ENCODE measurements around the gene THOC6.

THOC6 gene

DNA sequence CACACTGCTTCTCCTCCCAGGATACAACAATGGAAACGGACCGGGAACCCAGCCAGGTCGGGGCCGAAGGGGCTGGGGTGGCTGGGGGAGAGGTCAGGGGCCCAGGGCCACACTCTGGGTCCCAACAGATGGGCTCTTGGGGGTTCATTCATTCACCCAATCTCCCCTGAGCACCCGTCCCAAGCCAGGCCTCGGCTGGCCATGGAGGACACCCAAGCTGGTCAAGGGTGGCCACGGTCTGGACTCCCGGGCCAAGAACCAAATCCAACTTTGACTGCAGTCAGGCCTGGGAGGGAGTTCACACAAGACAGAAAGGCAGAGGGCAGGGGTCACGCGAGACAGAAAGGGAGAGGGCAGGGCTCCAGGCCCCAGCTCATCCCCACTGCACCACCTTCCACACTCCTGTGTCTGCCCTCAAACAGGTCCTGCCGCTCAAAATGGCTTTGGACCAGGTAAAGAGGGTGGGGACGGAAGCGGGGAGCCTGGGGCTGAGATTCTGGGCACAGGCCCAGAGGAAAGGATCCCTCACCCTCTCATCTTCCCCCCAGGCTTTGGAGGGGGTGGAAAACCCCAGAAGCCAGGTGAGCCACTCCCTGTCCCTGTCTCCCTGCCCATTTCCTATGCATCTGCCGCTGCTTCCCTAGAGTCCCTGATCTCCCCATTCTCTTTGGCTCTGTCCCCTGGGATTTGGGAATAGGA, 31.3 kb upstream of the THOC6 start:
- no peak for DNase-seq

- no peak for DNase-seq
Measured at GRCh38 chr16:2996298-2996697, 27.5 kb upstream of the THOC6 start.

DNA sequence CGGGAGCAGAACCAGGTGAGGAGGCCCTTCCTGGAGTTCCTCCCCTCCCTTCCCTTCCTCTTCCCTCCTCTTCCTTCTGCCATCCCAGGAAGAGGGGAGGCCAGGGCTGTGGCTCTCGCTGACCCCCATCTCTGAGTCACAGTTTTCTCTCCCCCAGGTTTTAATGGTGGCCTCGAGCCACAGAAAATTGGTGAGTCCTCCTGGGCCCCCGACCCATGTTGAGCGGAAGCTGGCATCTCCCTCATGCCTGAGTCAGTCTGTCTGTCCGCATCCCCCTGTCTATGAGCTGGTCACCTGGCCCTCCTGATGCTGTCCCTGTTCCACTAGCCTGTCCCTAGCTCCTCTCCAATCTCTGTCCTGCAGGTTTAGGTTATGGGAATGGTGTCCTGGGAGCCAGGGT, 23.9 kb upstream of the THOC6 start:
- no peak for DNase-seq

- DNase-seq: no peak
Measured at GRCh38 chr16:3000540-3000939, 23.3 kb upstream of the THOC6 start.

DNA sequence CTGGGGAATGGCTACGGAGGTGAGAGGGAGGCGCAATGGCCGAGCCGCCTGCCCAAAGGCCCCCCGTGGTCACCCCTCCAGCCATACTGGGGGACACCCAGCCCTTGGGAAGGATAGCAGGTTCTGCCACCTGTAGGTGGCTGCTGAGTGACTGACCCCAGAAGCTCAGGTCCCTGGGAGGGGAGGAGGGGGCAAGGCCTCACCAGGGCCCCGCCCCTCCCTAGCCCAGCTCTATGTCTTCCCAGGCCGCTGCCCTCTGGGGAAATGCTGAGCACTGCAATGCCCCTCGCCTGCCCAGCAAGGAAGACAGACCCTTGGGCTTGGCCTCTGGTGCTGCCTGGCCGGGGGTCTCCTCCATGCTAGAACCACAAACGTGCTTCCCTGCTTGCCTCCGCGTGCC, 22.5 kb upstream of the THOC6 start:
- no peak for DNase-seq

DNA sequence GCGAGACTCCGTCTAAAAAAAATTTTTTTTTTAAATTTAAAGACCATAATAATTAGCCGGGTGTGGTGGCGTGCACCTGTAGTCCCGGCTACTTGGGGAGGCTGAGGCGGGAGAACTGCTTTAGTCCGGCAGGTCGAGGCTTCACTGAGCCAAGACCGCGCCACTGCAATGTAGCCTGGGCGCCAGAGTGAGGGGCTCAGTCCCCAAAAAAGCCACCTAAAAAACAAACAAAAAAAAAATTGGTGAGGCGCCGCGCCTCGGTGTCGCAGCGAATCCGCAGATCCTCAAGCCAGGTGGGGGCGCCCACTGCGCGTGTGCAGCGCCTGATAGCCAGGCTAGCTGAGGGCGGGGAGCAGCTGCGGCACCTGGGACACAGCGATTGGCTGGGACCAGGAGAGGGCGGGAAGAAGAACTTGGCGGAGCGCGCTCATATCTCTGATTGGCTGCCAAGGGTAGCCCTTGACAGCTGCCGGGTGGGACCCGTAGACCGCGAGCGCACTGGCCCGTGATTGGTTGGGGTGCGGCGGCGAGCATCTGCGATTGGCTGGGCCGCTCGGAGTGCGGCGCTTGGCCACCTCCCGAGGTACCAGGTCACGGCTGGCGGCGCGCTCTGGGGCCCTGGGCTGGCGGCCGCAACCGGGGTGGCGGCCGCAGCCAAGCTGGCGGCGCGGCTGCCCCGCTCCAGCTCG, 20.1 kb upstream of the THOC6 start:
- DNase-seq: peak; percentile 96 to 98

DNA sequence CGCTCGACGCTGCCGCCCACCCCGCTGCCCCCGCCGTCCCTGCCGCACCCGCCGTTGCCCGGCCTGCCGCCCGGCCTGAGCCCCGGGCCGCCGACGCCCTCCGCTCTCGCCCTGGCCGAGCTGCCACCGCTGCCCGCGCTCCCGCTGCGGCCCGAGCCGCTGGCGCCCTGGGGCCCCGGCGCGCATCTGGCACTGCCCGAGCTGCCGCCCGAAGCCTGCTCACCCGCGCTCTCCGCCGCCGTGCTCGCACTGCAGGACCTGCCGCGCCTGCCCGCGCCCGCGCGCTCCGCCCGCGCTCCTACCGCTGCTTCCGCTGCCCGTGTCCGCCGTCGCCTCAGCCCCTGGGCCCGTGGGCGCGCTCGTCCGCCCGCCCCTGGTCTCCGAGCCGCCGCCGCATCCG, 19.5 kb upstream of the THOC6 start:
- no peak for DNase-seq

- DNase-seq: no peak
Measured at GRCh38 chr16:3004781-3005284, 19.0 kb upstream of the THOC6 start.

GRCh38 chr16:3007059-3007956, 16.5 kb upstream of the THOC6 start:
- no peak for DNase-seq

- DNase-seq: no peak
Measured at GRCh38 chr16:3007957-3008689, 15.7 kb upstream of the THOC6 start.

DNA sequence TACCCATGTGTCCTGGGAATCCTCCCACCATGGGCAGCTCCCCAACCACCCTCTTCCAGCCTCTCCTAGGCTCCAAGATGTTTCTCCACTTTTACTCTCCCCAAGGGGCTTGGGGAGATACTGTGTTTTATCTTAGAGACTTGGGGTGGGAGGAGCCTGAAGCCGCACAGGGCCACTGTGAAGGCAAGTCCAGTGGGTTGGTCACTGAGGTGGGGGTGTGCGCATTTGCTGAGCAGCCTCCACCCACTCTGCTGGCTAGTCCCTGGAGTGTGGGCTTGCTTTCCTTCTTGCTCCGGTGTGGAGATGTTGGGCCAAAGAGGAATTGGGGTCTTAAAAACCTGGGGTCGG, 15.2 kb upstream of the THOC6 start:
- no peak for DNase-seq

DNA sequence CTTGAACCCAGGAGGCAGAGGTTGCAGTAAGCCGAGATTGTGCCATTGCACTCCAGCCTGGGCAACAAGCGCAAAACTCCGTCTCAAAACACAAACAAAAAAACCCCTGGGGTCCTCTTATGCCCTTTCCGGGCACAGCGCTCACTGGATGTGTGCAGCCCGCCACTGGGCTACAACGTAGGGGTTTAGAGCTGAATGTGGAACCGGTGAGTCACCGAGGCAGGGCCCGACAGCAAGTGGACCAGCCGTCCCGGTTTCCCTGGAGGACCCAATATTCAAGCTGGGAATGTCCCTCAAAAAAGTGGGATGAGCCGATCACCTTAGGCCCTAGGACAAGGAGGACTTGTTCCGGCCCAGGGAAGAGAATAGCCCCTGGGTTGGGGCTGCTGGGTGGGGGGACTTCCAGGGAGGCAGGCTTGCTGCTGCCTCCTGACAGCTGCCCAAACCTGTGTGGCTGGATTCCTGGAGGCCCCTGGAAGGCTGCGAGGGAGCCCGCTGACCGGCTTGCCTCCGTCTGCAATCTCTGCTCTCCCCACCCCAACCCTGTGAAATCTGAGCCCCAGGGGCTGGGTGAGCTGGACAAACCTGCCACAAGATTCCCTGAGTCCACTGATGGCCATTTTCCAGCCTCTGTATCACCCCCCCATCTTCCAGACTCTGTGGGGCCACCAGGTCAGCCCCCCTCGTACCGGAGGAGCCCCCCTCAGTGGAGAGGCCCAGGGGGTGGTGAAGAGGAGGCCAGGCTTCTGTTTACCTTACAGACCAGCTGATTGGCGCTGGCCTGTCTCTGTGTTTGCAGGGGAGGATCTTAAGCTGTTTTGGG, 14.1 kb upstream of the THOC6 start:
- DNase-seq: no peak

GRCh38 chr16:3010510-3010909, 13.3 kb upstream of the THOC6 start:
- DNase-seq: no peak

GRCh38 chr16:3012246-3012645, 11.6 kb upstream of the THOC6 start:
- no peak for DNase-seq

- no peak for DNase-seq
Measured at GRCh38 chr16:3012828-3013420, 10.9 kb upstream of the THOC6 start, which contains the start of gene CLDN9. Gene CLDN9, plus strand, starts transcription at chr16:3012923. Its CDS starts 440 bp downstream, at chr16:3013363.

GRCh38 chr16:3013491-3013951, 10.3 kb upstream of the THOC6 start:
- DNase-seq: no peak

- no peak for DNase-seq
Measured at GRCh38 chr16:3013998-3014690, 9.7 kb upstream of the THOC6 start.

DNA sequence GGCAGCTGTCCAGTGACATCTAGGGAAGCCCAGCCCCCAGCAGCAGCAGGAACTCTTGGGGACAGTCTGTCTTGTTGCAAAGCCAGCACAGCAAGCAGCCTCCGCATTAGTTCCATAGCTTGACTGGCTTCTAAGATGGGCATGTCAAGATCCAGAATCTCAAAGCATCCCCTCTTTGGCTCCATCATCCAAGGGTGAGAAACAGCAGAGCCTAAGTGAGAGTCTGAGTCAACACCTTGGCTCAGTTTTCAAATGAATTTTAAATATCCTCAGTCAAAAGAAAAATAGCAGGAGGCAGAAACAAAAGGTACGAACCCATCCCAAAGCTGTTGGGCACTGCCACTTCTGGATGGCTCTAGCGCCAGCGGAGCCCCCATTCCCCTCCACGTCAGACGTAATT, 8.9 kb upstream of the THOC6 start:
- no peak for DNase-seq

- no peak for DNase-seq
Measured at GRCh38 chr16:3015865-3016521, 7.8 kb upstream of the THOC6 start.

- no peak for DNase-seq
Measured at GRCh38 chr16:3017344-3017743, 6.5 kb upstream of the THOC6 start.

All from cerebellar nuclear complex (tissue), 1 donor.